Measurements from ENCODE around the gene YIPF5. TPM values are rescaled to one million over a fixed set of nuclear protein-coding genes. Genes with fewer than 3 reads are reported as not detected.

Gene YIPF5
- total RNA-seq, 1 donor from 2014 or later = 18.2 TPM

- DNase-seq (ENCODE audit: extremely low spot score in 2 of 2) = no peak
- intact Hi-C loops (cut with DNase I) = no loop called here
- Histone ChIP-seq H3K36me3 (no peaks in the 10 kb centered on the region), H3K27ac (no peak overlapping the region), H3K9me3 (no peaks in the 10 kb centered on the region), H3K4me3 (no peak overlapping the region), H3K27me3 (peaks cover 4% of the 10 kb centered on the region), H3K4me1 (peaks cover 19% of the 10 kb centered on the region)
- TF ChIP-seq, protein P1, sequence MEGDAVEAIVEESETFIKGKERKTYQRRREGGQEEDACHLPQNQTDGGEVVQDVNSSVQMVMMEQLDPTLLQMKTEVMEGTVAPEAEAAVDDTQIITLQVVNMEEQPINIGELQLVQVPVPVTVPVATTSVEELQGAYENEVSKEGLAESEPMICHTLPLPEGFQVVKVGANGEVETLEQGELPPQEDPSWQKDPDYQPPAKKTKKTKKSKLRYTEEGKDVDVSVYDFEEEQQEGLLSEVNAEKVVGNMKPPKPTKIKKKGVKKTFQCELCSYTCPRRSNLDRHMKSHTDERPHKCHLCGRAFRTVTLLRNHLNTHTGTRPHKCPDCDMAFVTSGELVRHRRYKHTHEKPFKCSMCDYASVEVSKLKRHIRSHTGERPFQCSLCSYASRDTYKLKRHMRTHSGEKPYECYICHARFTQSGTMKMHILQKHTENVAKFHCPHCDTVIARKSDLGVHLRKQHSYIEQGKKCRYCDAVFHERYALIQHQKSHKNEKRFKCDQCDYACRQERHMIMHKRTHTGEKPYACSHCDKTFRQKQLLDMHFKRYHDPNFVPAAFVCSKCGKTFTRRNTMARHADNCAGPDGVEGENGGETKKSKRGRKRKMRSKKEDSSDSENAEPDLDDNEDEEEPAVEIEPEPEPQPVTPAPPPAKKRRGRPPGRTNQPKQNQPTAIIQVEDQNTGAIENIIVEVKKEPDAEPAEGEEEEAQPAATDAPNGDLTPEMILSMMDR (IDR thresholded peaks at IDR 0.05) = no peak
- TF ChIP-seq POLR2A (IDR thresholded peaks at IDR 0.05) (no peak), POLR2AphosphoS5 (IDR thresholded peaks at IDR 0.05; ENCODE audit: insufficient read depth in 1 of 2, low read depth in 1 of 2) (no peak)
These were observed 35.7 kb upstream of the YIPF5 start for GRCh38 chr5:144206141-144206540.

GRCh38 chr5:144205141-144205551 is 34.7 kb upstream of the YIPF5 start:
- intact Hi-C loops (cut with DNase I) = no loop called here
- peak overlapping the region; percentile 27 for H3K4me3 ChIP-seq

GRCh38 chr5:144203750-144204596 is 33.5 kb upstream of the YIPF5 start:
- Histone ChIP-seq H3K9me3 (no peaks in the 10 kb centered on the region), H3K36me3 (no peaks in the 10 kb centered on the region), H3K4me1 (peaks cover 19% of the 10 kb centered on the region), H3K4me3 (no peak overlapping the region), H3K27ac (no peak overlapping the region), H3K27me3 (peaks cover 4% of the 10 kb centered on the region)
- intact Hi-C loops (cut with DNase I) = no loop called here
- TF ChIP-seq POLR2AphosphoS5 (IDR thresholded peaks at IDR 0.05; ENCODE audit: insufficient read depth in 1 of 2, low read depth in 1 of 2) (peak in 1 of 2 donors; percentile 31), POLR2A (IDR thresholded peaks at IDR 0.05) (no peak)
- TF ChIP-seq, protein P1 (IDR thresholded peaks at IDR 0.05) = peak; percentile 55 to 56 (median 55)
- no peak for DNase-seq (ENCODE audit: extremely low spot score in 2 of 2)

More at GRCh38 chr5:144205141-144205551, 34.7 kb upstream of the YIPF5 start:
- peaks cover 19% of the 10 kb centered on the region for H3K4me1 ChIP-seq
- no peak for DNase-seq (ENCODE audit: extremely low spot score in 2 of 2)
- H3K9me3 ChIP-seq = no peaks in the 10 kb centered on the region
- H3K36me3 ChIP-seq = no peaks in the 10 kb centered on the region
- TF ChIP-seq POLR2A (IDR thresholded peaks at IDR 0.05) = no peak
- no peak for TF ChIP-seq POLR2AphosphoS5 (IDR thresholded peaks at IDR 0.05; ENCODE audit: insufficient read depth in 1 of 2, low read depth in 1 of 2)
- TF ChIP-seq, protein P1 (IDR thresholded peaks at IDR 0.05) = no peak
- H3K27ac ChIP-seq = no peak overlapping the region
- peaks cover 4% of the 10 kb centered on the region for H3K27me3 ChIP-seq

- Histone ChIP-seq H3K36me3 (no peaks in the 10 kb centered on the region), H3K4me3 (no peak overlapping the region), H3K27ac (no peak overlapping the region), H3K9me3 (no peaks in the 10 kb centered on the region), H3K4me1 (peaks cover 19% of the 10 kb centered on the region), H3K27me3 (peaks cover 4% of the 10 kb centered on the region)
- DNase-seq (ENCODE audit: extremely low spot score in 2 of 2) = no peak
- intact Hi-C loops (cut with DNase I) = no loop called here
- no peak for TF ChIP-seq POLR2A (IDR thresholded peaks at IDR 0.05)
- TF ChIP-seq, protein P1 (IDR thresholded peaks at IDR 0.05) = no peak
- TF ChIP-seq POLR2AphosphoS5 (IDR thresholded peaks at IDR 0.05; ENCODE audit: insufficient read depth in 1 of 2, low read depth in 1 of 2) = no peak
These were observed 32.3 kb upstream of the YIPF5 start for GRCh38 chr5:144202726-144203125.

- H3K27me3 ChIP-seq = peaks cover 4% of the 10 kb centered on the region
- intact Hi-C loops (cut with DNase I) = no loop called here
- DNase-seq (ENCODE audit: extremely low spot score in 2 of 2) = no peak
- H3K36me3 ChIP-seq = no peaks in the 10 kb centered on the region
- no peak overlapping the region for H3K4me3 ChIP-seq
- TF ChIP-seq POLR2A (IDR thresholded peaks at IDR 0.05) (no peak), POLR2AphosphoS5 (IDR thresholded peaks at IDR 0.05; ENCODE audit: insufficient read depth in 1 of 2, low read depth in 1 of 2) (peak in 1 of 2 donors; percentile 11)
- peaks cover 19% of the 10 kb centered on the region for H3K4me1 ChIP-seq
- no peak overlapping the region for H3K27ac ChIP-seq
- no peaks in the 10 kb centered on the region for H3K9me3 ChIP-seq
These were observed 31.6 kb upstream of the YIPF5 start for GRCh38 chr5:144202072-144202471.

Measured in vagina (tissue), 2 donors.